BE2C (cell line): ENCODE results near the gene PRKCB.
"Not testable (repeated sequence)": the region's sequence is repeated elsewhere in the genome, so short reads cannot be mapped to it uniquely, and the experiment has no call there.

ENCODE experiments used
- DNase-seq: peaks from one replicate; pipeline ENCODE4 v3.0.0-alpha.2; 2020
- H3K27me3 ChIP-seq: fragments of 250-450 bp; sonication (Bioruptor Pico); 2 replicates; pipeline ENCODE4 v1.5.1; 2020; ENCODE audit warnings: mild to moderate bottlenecking
- H3K36me3 ChIP-seq: fragments of 250-450 bp; sonication (Bioruptor Pico); 2 replicates; pipeline ENCODE4 v1.5.1; 2020; ENCODE audit warnings: mild to moderate bottlenecking
- H3K4me1 ChIP-seq: fragments of 250-450 bp; sonication (Bioruptor Pico); 2 replicates; pipeline ENCODE4 v1.5.1; 2020
- H3K4me3 ChIP-seq: 2 replicates; pipeline ENCODE4 v1.5.1; 2011; ENCODE audit warnings: low read depth, low read length
- H3K9me3 ChIP-seq: fragments of 250-450 bp; sonication (Bioruptor Pico); 2 replicates; pipeline ENCODE4 v1.5.1; 2020
- TF ChIP-seq, protein P1 (sequence below): IDR thresholded peaks from 2 replicates; pipeline ENCODE4 v1.5.1; 2012; ENCODE audit warnings: mild to moderate bottlenecking, low read depth, low read length

Gene PRKCB

GRCh38 chr16:23907457-23907902 lies 71.7 kb downstream of the PRKCB start:
- H3K27me3 ChIP-seq = no peaks in the 10 kb centered on the region
- H3K36me3 ChIP-seq = no peaks in the 10 kb centered on the region
- TF ChIP-seq, protein P1, sequence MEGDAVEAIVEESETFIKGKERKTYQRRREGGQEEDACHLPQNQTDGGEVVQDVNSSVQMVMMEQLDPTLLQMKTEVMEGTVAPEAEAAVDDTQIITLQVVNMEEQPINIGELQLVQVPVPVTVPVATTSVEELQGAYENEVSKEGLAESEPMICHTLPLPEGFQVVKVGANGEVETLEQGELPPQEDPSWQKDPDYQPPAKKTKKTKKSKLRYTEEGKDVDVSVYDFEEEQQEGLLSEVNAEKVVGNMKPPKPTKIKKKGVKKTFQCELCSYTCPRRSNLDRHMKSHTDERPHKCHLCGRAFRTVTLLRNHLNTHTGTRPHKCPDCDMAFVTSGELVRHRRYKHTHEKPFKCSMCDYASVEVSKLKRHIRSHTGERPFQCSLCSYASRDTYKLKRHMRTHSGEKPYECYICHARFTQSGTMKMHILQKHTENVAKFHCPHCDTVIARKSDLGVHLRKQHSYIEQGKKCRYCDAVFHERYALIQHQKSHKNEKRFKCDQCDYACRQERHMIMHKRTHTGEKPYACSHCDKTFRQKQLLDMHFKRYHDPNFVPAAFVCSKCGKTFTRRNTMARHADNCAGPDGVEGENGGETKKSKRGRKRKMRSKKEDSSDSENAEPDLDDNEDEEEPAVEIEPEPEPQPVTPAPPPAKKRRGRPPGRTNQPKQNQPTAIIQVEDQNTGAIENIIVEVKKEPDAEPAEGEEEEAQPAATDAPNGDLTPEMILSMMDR = no peak
- DNase-seq = no peak
- H3K4me1 ChIP-seq = no peaks in the 10 kb centered on the region
- H3K4me3 ChIP-seq = no peak overlapping the region
- no peaks in the 10 kb centered on the region for H3K9me3 ChIP-seq

DNA sequence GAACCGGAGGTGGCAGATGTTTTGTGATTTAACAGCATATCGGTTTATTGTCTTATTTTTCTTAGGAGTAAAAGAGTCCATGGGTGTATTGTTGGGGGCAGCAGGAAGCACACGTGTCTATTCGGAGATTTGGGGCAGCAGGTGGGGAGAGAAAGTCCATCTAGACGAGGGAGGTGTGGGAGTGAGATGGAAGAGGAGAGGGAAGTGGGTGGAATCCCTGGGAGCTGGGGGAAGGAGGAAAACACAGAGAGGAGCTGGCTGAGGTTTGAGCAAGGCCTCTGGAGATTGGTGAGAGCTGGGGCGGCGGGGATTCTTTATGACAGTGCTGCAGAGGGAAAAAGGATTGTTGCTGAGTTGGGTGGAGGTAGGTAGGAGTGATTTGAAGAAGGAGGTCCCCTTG lies 72.1 kb downstream of the PRKCB start:
- Histone ChIP-seq H3K4me1 (no peaks in the 10 kb centered on the region), H3K36me3 (no peaks in the 10 kb centered on the region), H3K27me3 (no peaks in the 10 kb centered on the region), H3K9me3 (no peaks in the 10 kb centered on the region), H3K4me3 (no peak overlapping the region)
- DNase-seq = no peak
- TF ChIP-seq, protein P1 = no peak

DNA sequence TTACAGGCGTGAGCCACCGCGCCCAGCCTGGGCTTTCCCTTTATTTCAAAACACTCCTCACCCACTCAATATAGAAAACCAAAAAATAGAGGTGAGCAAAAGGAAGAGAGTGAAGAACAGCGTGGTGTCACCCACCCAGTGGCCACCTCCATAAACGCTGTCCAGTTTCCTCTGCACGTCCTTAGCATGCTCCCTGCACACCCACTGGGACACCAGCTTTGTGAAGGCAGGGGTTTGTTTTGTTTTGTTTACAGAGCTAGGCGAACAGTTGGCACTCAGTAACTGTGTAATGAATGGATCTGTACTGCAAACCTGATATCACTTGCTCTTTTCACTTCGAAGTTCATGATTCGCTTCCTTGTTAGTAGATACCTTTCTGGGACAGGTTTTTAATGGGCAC lies 73.0 kb downstream of the PRKCB start:
- Histone ChIP-seq H3K4me3 (no peak overlapping the region), H3K36me3 (no peaks in the 10 kb centered on the region), H3K27me3 (no peaks in the 10 kb centered on the region), H3K9me3 (no peaks in the 10 kb centered on the region), H3K4me1 (no peaks in the 10 kb centered on the region)
- TF ChIP-seq, protein P1 = no peak
- DNase-seq = no peak

DNA sequence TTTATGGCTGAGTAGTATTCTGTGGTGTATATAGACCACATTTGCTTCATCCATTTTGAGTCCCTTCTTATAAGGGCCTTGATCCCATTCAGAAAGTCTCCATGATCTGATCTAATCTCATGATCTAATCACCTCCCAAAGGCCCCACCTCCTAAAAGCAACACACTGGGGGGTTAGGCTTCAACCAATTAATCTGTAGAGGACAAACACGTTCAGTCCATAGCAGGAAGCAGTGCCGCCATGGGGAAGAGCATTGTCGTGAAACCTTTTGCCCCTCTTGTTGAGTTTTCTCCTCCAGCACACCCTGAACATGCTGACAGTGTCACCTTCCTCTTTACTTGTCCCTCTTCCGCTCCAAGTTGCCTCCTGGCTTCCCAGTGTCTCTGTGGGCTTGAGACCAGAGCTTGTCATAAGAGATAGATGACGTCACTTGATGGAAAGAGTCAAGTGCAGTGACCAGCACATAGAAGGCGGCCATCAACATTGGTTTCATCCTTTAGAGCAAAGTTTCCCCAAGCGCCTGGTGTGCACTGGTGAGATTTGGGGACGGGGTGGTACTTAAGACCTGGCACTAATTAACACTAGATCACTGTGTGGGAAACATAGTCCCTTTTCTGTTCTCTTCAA lies 74.1 kb downstream of the PRKCB start:
- Histone ChIP-seq H3K27me3 (no peaks in the 10 kb centered on the region), H3K4me1 (no peaks in the 10 kb centered on the region), H3K4me3 (no peak overlapping the region), H3K36me3 (no peaks in the 10 kb centered on the region), H3K9me3 (no peaks in the 10 kb centered on the region)
- TF ChIP-seq, protein P1 = no peak
- DNase-seq = no peak

DNA sequence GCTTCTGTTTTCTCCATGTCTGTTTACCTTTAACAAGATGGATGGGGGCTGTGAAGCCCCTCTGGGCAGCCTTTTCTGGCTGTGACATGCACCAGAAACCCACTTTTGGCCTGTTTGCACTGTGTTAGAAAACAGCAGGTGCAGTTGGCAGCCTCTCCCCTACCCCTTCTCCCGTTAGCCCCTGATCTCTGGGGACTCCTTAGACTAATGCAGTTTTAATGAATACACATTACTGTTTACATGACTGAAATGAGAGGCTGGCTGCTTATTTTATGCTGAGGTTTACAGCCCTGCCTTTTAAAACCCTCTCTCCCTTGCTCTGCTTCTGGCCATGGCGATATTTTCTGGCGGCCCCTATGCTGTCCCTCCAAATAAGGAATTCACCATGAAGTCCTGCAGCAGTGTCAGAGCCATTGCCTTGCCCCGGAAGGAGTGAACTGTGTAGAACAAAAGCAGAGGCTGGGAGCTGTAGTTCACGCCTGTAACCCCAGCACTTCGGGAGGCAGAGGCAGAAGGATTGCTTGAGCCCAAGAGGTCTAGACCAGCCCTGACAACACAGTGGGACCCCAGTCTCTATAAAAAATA lies 79.3 kb downstream of the PRKCB start:
- no peak for DNase-seq
- no peaks in the 10 kb centered on the region for H3K4me1 ChIP-seq
- H3K4me3 ChIP-seq = no peak overlapping the region
- no peaks in the 10 kb centered on the region for H3K27me3 ChIP-seq
- no peaks in the 10 kb centered on the region for H3K36me3 ChIP-seq
- TF ChIP-seq, protein P1 = no peak
- no peaks in the 10 kb centered on the region for H3K9me3 ChIP-seq

DNA sequence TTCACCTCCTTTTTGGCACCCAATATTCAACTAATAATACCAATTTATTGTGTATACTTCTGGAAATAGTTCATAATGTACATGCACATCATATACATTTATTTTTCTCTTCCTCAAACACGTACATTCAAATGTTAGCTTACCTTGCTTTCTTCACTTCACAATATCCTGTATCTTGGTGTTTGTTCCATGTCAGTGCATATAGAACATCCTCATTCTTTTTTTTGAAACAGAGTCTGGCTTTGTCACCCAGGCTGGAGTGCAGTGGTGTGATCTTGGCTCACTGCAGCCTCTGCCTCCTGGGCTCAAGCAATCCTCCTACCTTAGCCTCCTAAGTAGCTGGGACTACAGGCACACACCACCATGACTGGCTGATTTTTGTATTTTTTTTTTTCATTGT lies 80.8 kb downstream of the PRKCB start:
- H3K36me3 ChIP-seq, DNase-seq: not testable (repeated sequence)

More for the DNA sequence above, 80.8 kb downstream of the PRKCB start:
- not testable (repeated sequence) for H3K4me3 ChIP-seq, H3K9me3 ChIP-seq, H3K4me1 ChIP-seq, H3K27me3 ChIP-seq
